ENCODE data around the gene THAP5.

The THAP5 gene

GRCh38 chr7:108575156-108575555, 5.7 kb upstream of the THAP5 start:
- in situ Hi-C loops (cut with HindIII; ENCODE audit: low sequenced_read_pairs) = no loop called here
- DNase-seq (ENCODE audit: low read depth, low spot score) = no peak
- no peak overlapping the region for H3K4me3 ChIP-seq (ENCODE audit: low read depth, low read length)
- no peak for TF ChIP-seq CTCF (IDR thresholded peaks at IDR 0.05; ENCODE audit: low read depth, low read length)

GRCh38 chr7:108572480-108572879, 3.0 kb upstream of the THAP5 start:
- in situ Hi-C loops (cut with HindIII; ENCODE audit: low sequenced_read_pairs) = no loop called here
- H3K4me3 ChIP-seq (ENCODE audit: low read depth, low read length) = no peak overlapping the region
- TF ChIP-seq CTCF (IDR thresholded peaks at IDR 0.05; ENCODE audit: low read depth, low read length) = no peak
- no peak for DNase-seq (ENCODE audit: low read depth, low spot score)

GRCh38 chr7:108570146-108570755, 745 bp upstream of the THAP5 start:
- peak overlapping the region; percentile 95 for H3K4me3 ChIP-seq (ENCODE audit: low read depth, low read length)
- TF ChIP-seq CTCF (IDR thresholded peaks at IDR 0.05; ENCODE audit: low read depth, low read length) = no peak
- in situ Hi-C loops (cut with HindIII; ENCODE audit: low sequenced_read_pairs) = no loop called here
- peak; percentile 49 for DNase-seq (ENCODE audit: low read depth, low spot score)

GRCh38 chr7:108568801-108569380, 615 bp downstream of the THAP5 start:
- H3K4me3 ChIP-seq (ENCODE audit: low read depth, low read length) = peak overlapping the region; percentile 95
- in situ Hi-C loops (cut with HindIII; ENCODE audit: low sequenced_read_pairs) = no loop called here
- TF ChIP-seq CTCF (IDR thresholded peaks at IDR 0.05; ENCODE audit: low read depth, low read length) = no peak
- no peak for DNase-seq (ENCODE audit: low read depth, low spot score)

GRCh38 chr7:108565987-108566386, 3.5 kb downstream of the THAP5 start:
- in situ Hi-C loops (cut with HindIII; ENCODE audit: low sequenced_read_pairs) = no loop called here
- TF ChIP-seq CTCF (IDR thresholded peaks at IDR 0.05; ENCODE audit: low read depth, low read length) = no peak
- no peak for DNase-seq (ENCODE audit: low read depth, low spot score)
- no peak overlapping the region for H3K4me3 ChIP-seq (ENCODE audit: low read depth, low read length)

- in situ Hi-C loops (cut with HindIII; ENCODE audit: low sequenced_read_pairs) = no loop called here
- no peak for TF ChIP-seq CTCF (IDR thresholded peaks at IDR 0.05; ENCODE audit: low read depth, low read length)
- peak; percentile 19 for DNase-seq (ENCODE audit: low read depth, low spot score)
- no peak overlapping the region for H3K4me3 ChIP-seq (ENCODE audit: low read depth, low read length)
Observed at GRCh38 chr7:108561047-108561619, 8.4 kb downstream of the THAP5 start.

Measured in astrocyte of the spinal cord (primary cell).